ENCODE measurements around the gene IZUMO2.
"Not testable (repeated sequence)": the region's sequence is repeated elsewhere in the genome, so short reads cannot be mapped to it uniquely, and the experiment has no call there.

Gene IZUMO2

GRCh38 chr19:50135856-50136602, 27.1 kb downstream of the IZUMO2 start:
- DNase-seq (ENCODE audit: low read depth in 2 of 2): not testable (repeated sequence)

- DNase-seq (ENCODE audit: low read depth in 2 of 2): not testable (repeated sequence)
These were observed 28.0 kb downstream of the IZUMO2 start for GRCh38 chr19:50134777-50135719.

DNA sequence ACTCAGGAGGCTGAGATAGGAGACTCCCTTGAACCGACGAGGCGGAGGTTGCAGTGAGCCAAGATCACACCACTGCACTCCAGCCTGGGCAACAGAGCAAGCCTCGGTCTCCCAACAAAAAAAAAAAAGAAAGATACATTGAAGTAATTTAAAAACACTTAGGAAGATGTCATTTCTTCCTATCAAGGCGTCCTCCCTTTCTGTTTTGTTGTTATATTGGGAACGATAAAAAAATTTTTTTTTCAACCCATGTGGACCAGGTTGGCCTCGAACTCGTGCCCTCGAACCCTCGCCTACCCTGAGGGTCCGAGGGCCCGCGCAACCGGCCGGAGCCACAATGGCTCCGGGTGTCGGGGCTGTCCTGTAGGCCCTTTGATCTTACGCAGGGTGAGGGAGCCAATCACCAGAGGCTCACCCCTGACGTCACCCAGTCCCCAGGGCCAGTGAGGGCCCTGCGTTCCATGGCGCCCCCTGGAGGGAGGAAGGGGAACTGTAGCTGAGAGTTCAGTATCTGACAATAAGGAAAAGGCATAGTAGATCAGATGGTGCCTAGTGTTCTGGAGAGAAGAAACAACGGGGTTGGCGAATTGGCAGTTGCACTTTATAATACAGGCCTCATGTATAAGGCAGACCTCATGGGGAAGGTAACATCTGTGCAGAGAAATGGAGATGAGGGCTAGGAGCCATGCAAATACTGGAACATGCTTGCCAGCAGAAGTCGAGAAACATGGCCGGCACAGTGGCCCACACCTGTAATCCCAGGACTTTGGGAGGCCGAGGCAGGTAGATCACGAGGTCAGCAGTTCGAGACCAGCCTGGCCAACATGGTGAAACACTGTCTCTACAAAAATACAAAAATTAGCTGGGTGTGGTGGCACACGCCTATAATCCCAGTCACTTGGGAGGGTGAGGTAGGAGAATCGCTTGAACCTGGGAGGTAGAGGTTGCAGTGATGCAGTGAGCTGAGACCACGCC, 29.3 kb downstream of the IZUMO2 start:
- not testable (repeated sequence) for DNase-seq (ENCODE audit: low read depth in 2 of 2)

- not testable (repeated sequence) for DNase-seq (ENCODE audit: low read depth in 2 of 2)
These were observed 59.1 kb downstream of the IZUMO2 start for GRCh38 chr19:50104012-50104411.

DNA sequence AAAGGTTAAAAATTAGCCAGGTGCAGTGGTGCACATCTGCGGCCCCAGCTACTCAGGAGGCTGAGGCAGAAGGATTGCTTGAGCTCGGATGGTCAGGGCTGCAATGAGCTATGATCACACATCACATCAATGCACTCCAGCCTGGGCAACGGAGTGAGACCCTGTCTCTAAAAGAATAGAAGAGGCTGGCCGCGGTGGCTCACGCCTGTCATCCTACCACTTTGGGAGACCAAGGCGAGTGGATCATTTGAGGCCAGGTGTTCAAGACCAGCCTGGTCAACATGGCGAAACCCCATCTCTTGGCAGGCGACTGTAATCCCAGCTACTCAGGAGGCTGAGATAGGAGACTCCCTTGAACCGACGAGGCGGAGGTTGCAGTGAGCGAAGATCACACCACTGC, 59.7 kb downstream of the IZUMO2 start:
- not testable (repeated sequence) for DNase-seq (ENCODE audit: low read depth in 2 of 2)
